H1 (cell line): ENCODE measurements around the gene NME4. TPM values are rescaled to one million over a fixed set of nuclear protein-coding genes. Genes with fewer than 3 reads are reported as not detected.

ENCODE experiments used
- CTCF ChIA-PET: fragments of 300-600 bp; sonication (Branson Sonifier 250); formaldehyde crosslinking; loops from one replicate; lab custom pipeline; 2021; ENCODE audit not compliant: partially characterized antibody; lab: Charles Lee
- POLR2A ChIA-PET: fragments of 300-600 bp; sonication (Branson Sonifier 250); formaldehyde crosslinking; loops from one replicate; lab custom pipeline; 2021; ENCODE audit warnings: inconsistent platforms; ENCODE audit not compliant: partially characterized antibody; lab: Charles Lee
- DNase-seq, 2 experiments: peaks; one replicate each; pipeline versions ENCODE4 v3.0.0 to v3.0.0-alpha.2; 2010 to 2022; ENCODE audit warnings: low spot score in 2 of 2, low read depth in 1 of 2, mixed read lengths in 1 of 2
- FAIRE-seq: peaks from 2 replicates; lab custom pipeline; 2011; peaks lifted over from hg19 to GRCh38; lab: Jason Lieb, UNC
- H2AFZ ChIP-seq: 2 replicates; pipeline ENCODE4 v1.8.1; 2012; ENCODE audit warnings: low read length, inconsistent platforms
- H2AK5ac ChIP-seq: 2 replicates; pipeline ENCODE4 v1.6.1; 2013; ENCODE audit warnings: low read depth, low read length
- H2BK120ac ChIP-seq: replicated peaks from 2 replicates; pipeline ENCODE3; 2013; ENCODE audit warnings: low read depth, low read length, inconsistent platforms
- H2BK12ac ChIP-seq: 2 replicates; pipeline ENCODE4 v1.6.1; 2013; ENCODE audit warnings: low read depth, low read length
- H2BK15ac ChIP-seq: 2 replicates; pipeline ENCODE4 v1.6.1; 2013; ENCODE audit warnings: low read length
- H2BK20ac ChIP-seq: 2 replicates; pipeline ENCODE4 v1.6.1; 2013; ENCODE audit warnings: low read length
- H2BK5ac ChIP-seq: 2 replicates; pipeline ENCODE4 v1.6.1; 2013; ENCODE audit warnings: low read depth, low read length
- H3K14ac ChIP-seq: 2 replicates; pipeline ENCODE4 v1.6.1; 2013; ENCODE audit warnings: inconsistent platforms; ENCODE audit not compliant: insufficient read length
- H3K18ac ChIP-seq: 2 replicates; pipeline ENCODE4 v1.6.1; 2013; ENCODE audit warnings: low read length; ENCODE audit errors: extremely low read depth
- H3K23ac ChIP-seq: 2 replicates; pipeline ENCODE4 v1.6.1; 2013; ENCODE audit warnings: inconsistent platforms; ENCODE audit not compliant: insufficient read length
- H3K23me2 ChIP-seq: 2 replicates; pipeline ENCODE4 v1.6.1; 2013; ENCODE audit warnings: low read depth, low read length
- H3K27ac ChIP-seq: 2 replicates; pipeline ENCODE4 v1.6.1; 2011; ENCODE audit warnings: low read depth, low read length, inconsistent platforms
- H3K27me3 ChIP-seq, 4 experiments: replicated peaks in 1 of 4; 1 replicate in 1 of 4; 2 replicates in 3 of 4; pipeline versions ENCODE4 v1.6.1 to v1.8.1; 2011 to 2013; ENCODE audit warnings: low read length in 3 of 4, mild to moderate bottlenecking in 3 of 4, inconsistent platforms in 2 of 4, mixed read lengths in 2 of 4, moderate library complexity in 1 of 4; ENCODE audit not compliant: control insufficient read depth in 3 of 4, insufficient read depth in 3 of 4; ENCODE audit errors: extremely low read depth in 1 of 4
- H3K36me3 ChIP-seq, 4 experiments: 2 replicates each; pipeline versions ENCODE4 v1.6.1 to v1.8.1; 2011 to 2013; ENCODE audit warnings: mild to moderate bottlenecking in 4 of 4, low read length in 3 of 4, moderate library complexity in 2 of 4, control low read depth in 1 of 4, inconsistent platforms in 1 of 4; ENCODE audit not compliant: insufficient read depth in 4 of 4, control insufficient read depth in 2 of 4
- H3K4ac ChIP-seq: replicated peaks from 2 replicates; pipeline ENCODE3; 2013; ENCODE audit warnings: low read length, low read depth, mixed read lengths, inconsistent platforms; ENCODE audit not compliant: insufficient read length
- H3K4me1 ChIP-seq, 4 experiments: replicated peaks in 1 of 4; 1 replicate in 1 of 4; 2 replicates in 3 of 4; pipeline versions ENCODE4 v1.6.1 to v1.8.1; 2011 to 2013; ENCODE audit warnings: low read length in 3 of 4, inconsistent platforms in 2 of 4, mixed read lengths in 1 of 4; ENCODE audit not compliant: insufficient read depth in 4 of 4, control insufficient read depth in 3 of 4
- H3K4me2 ChIP-seq, 2 experiments: 2 replicates each; pipeline versions ENCODE4 v1.6.1 to v1.8.1; 2011 to 2013; ENCODE audit warnings: low read depth in 2 of 2, low read length in 2 of 2, control low read depth in 1 of 2, inconsistent platforms in 1 of 2, mild to moderate bottlenecking in 1 of 2; ENCODE audit not compliant: insufficient read depth in 1 of 2
- H3K4me3 ChIP-seq, 4 experiments: fragments of 200-600, 300-600 bp in 1 of 4; sonication (generic), shearing (Covaris generic), sonication (Bioruptor Twin) in 1 of 4; 2 replicates each; pipeline versions ENCODE4 v1.5.1 to v1.8.1; 2011 to 2016; ENCODE audit warnings: low read length in 4 of 4, low read depth in 3 of 4, control low read depth in 2 of 4, inconsistent platforms in 2 of 4, mild to moderate bottlenecking in 2 of 4, mixed read lengths in 1 of 4, moderate library complexity in 1 of 4; ENCODE audit not compliant: insufficient read depth in 2 of 4; ENCODE audit errors: extremely low read depth in 1 of 4
- H3K56ac ChIP-seq: replicated peaks from 2 replicates; pipeline ENCODE3; 2013; ENCODE audit warnings: low read depth, mild to moderate bottlenecking, mixed read lengths, low read length, inconsistent platforms; ENCODE audit not compliant: insufficient read length
- H3K79me1 ChIP-seq: 2 replicates; pipeline ENCODE4 v1.6.1; 2013; ENCODE audit warnings: low read depth, low read length, control low read depth
- H3K79me2 ChIP-seq, 2 experiments: 2 replicates each; pipeline versions ENCODE4 v1.6.1 to v1.8.1; 2012 to 2013; ENCODE audit warnings: low read length in 2 of 2, mild to moderate bottlenecking in 2 of 2, inconsistent platforms in 1 of 2; ENCODE audit not compliant: insufficient read depth in 2 of 2, control insufficient read depth in 1 of 2
- H3K9ac ChIP-seq, 4 experiments: replicated peaks in 1 of 4; 1 replicate in 1 of 4; 2 replicates in 3 of 4; pipeline versions ENCODE4 v1.6.1 to v1.8.1; 2011 to 2013; ENCODE audit warnings: low read depth in 3 of 4, low read length in 3 of 4, control low read depth in 2 of 4, mild to moderate bottlenecking in 2 of 4, moderate library complexity in 2 of 4, inconsistent platforms in 1 of 4; ENCODE audit errors: extremely low read depth in 1 of 4
- H3K9me3 ChIP-seq, 2 experiments: 2 replicates each; pipeline versions ENCODE4 v1.6.1 to v1.8.1; 2012 to 2013; ENCODE audit warnings: mild to moderate bottlenecking in 2 of 2, moderate library complexity in 2 of 2, control low read depth in 1 of 2, inconsistent platforms in 1 of 2, low read depth in 1 of 2, low read length in 1 of 2, mixed read lengths in 1 of 2; ENCODE audit not compliant: insufficient read depth in 2 of 2
- H4K20me1 ChIP-seq, 2 experiments: replicated peaks in 1 of 2; 2 replicates each; pipeline versions ENCODE3 to v1.8.1; 2011 to 2013; ENCODE audit warnings: inconsistent platforms in 2 of 2, low read length in 2 of 2, mild to moderate bottlenecking in 1 of 2; ENCODE audit not compliant: insufficient read depth in 2 of 2, control insufficient read depth in 1 of 2
- H4K5ac ChIP-seq: 2 replicates; pipeline ENCODE4 v1.6.1; 2013; ENCODE audit warnings: low read length, low read depth, mixed read lengths, inconsistent platforms; ENCODE audit not compliant: insufficient read length
- H4K8ac ChIP-seq: 2 replicates; pipeline ENCODE4 v1.8.0; 2013; ENCODE audit warnings: mild to moderate bottlenecking, moderate library complexity, low read length, inconsistent platforms; ENCODE audit not compliant: insufficient read depth; ENCODE audit errors: extremely low read depth
- H4K91ac ChIP-seq: replicated peaks from 2 replicates; pipeline ENCODE3; 2013; ENCODE audit warnings: low read length, mixed read lengths, inconsistent platforms; ENCODE audit not compliant: insufficient read length
- CEBPB ChIP-seq: IDR thresholded peaks from 2 replicates; pipeline ENCODE4 v1.6.1; 2012; ENCODE audit warnings: low read depth, low read length
- CREB1 ChIP-seq: IDR thresholded peaks from 2 replicates; pipeline ENCODE4 v1.6.1; 2012; ENCODE audit warnings: inconsistent platforms
- EGR1 ChIP-seq: IDR thresholded peaks from 2 replicates; pipeline ENCODE4 v1.6.1; 2011; ENCODE audit warnings: low read depth, low read length, borderline replicate concordance
- EZH2 ChIP-seq: fragments of 200-600 bp; sonication (generic); IDR thresholded peaks from 2 replicates; pipeline ENCODE4 v1.7.1; 2012; ENCODE audit warnings: low read depth, mild to moderate bottlenecking, moderate library complexity, low read length, inconsistent platforms; ENCODE audit not compliant: severe bottlenecking
- RBBP5 ChIP-seq: IDR thresholded peaks from 2 replicates; pipeline ENCODE4 v1.7.1; 2012; ENCODE audit warnings: low read depth, mild to moderate bottlenecking, inconsistent platforms, low read length, moderate library complexity, borderline replicate concordance
- RFX5 ChIP-seq: IDR thresholded peaks from 2 replicates; pipeline ENCODE4 v1.6.1; 2011; ENCODE audit warnings: low read depth, low read length, improper control_type of control experiment, borderline replicate concordance
- RXRA ChIP-seq: IDR thresholded peaks from 2 replicates; pipeline ENCODE4 v1.6.1; 2011; ENCODE audit warnings: low read depth, mild to moderate bottlenecking, low read length, moderate library complexity; ENCODE audit not compliant: insufficient read depth
- SIRT6 ChIP-seq: IDR thresholded peaks from one replicate; pipeline ENCODE4 v1.7.1; 2012; ENCODE audit warnings: low read length, inconsistent platforms
- SUZ12 ChIP-seq: fragments of 200-600 bp; sonication (generic); IDR thresholded peaks from 2 replicates; pipeline ENCODE4 v1.6.1; 2012; ENCODE audit warnings: mild to moderate bottlenecking, inconsistent platforms, low read length, moderate library complexity, mixed read lengths
- TAF7 ChIP-seq: optimal IDR thresholded peaks from 2 replicates; pipeline ENCODE3; 2011; ENCODE audit warnings: low read depth, mild to moderate bottlenecking, inconsistent platforms, low read length, moderate library complexity, borderline replicate concordance
- TEAD4 ChIP-seq: IDR thresholded peaks from 2 replicates; pipeline ENCODE4 v1.6.1; 2012; ENCODE audit warnings: low read depth, low read length, inconsistent platforms, mixed read lengths
- YY1 ChIP-seq: IDR thresholded peaks from 2 replicates; pipeline ENCODE4 v1.6.1; 2011; ENCODE audit warnings: low read depth, mild to moderate bottlenecking, low read length
- WGBS, 2 experiments: shearing (Covaris generic) in 1 of 2; methylation state at CpG; one replicate each; pipeline versions ENCODE4 v1.1.6 to v1.1.7; 2013 to 2015; ENCODE audit warnings: low lambda C conversion rate in 2 of 2, mixed read lengths in 2 of 2, inconsistent platforms in 1 of 2, low coverage in 1 of 2, missing lambda C conversion rate in 1 of 2; ENCODE audit not compliant: insufficient replicate concordance in 2 of 2, insufficient coverage in 1 of 2, insufficient read length in 1 of 2; ENCODE audit errors: extremely low coverage in 1 of 2, missing lambda C conversion rate in 1 of 2; 5-methylcytosine and 5-hydroxymethylcytosine counted together
- polyA plus RNA-seq, 7 experiments: library from polyadenylated mRNA; depleted of rRNA in 3 of 7; stranded (reverse) in 5 of 7; unstranded in 2 of 7; fragments of >200 nt in 5 of 7; fragments of 200-250 nt in 2 of 7; gene quantifications; 1 replicate in 5 of 7; 2 replicates in 1 of 7; 4 replicates in 1 of 7; pipeline versions ENCODE4 v1.2.1 to v1.2.3, GENCODE V29; 2011 to 2013; ENCODE audit warnings: missing spikeins in 2 of 7, mixed read lengths in 2 of 7
- total RNA-seq: library from RNA; stranded (reverse); fragmentation: NEBNext Ultra II Directional; extraction: Animal tissue kit (Norgen Biotek cat#: 25700); gene quantifications from 2 replicates; pipeline ENCODE4 v1.2.1, GENCODE V29; 2021

NME4 gene
- total and polyA plus RNA-seq, 2 of the 8 experiments (the other 6 are each of a cell fraction or from before 2014, with no cell fraction given) = 408 to 863 TPM

DNA sequence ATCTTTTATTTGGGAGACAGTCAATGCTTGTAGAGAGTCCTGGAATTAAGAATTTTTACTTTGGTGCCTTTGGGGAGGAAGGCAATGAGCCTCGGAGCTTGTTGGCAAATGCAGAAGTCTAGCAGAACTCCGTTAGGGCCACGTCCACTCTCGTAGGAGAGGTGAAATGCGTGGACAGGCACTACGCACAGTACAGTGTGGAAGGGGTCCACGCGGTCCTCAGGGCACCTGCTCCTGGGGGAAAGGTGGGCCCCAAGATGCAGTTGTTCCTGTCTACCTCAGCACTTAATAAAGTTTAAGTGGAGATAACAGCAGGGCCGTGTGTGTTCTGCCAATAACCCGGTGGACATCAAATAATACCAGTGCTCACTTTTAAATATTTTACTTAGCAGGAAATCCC, 30.3 kb downstream of the NME4 start:
- CTCF ChIA-PET = interaction anchor here (0.7 to 2.1 kb wide), 4 partner anchors 9 to 247 kb away, joined by 4 to 6 read pairs (median 4); no protein-coding TSS in a partner anchor
- FAIRE-seq = no peak

More for the DNA sequence above, 30.3 kb downstream of the NME4 start:
- Histone ChIP-seq H3K27me3 (peaks cover 11 to 33% (median 24%) of the 10 kb centered on the region in 4 experiments), H3K27ac (no peak overlapping the region), H3K18ac (no peak overlapping the region), H3K79me1 (peaks cover 4% of the 10 kb centered on the region), H3K9me3 (no peaks in the 10 kb centered on the region), H4K91ac (no peak overlapping the region), H3K36me3 (no peaks in the 10 kb centered on the region), H2BK5ac (no peak overlapping the region), H3K9ac (no peak overlapping the region), H3K4ac (no peak overlapping the region), H3K56ac (no peak overlapping the region), H2BK15ac (no peak overlapping the region), H3K14ac (no peak overlapping the region), H3K23me2 (peaks cover 13% of the 10 kb centered on the region; the same call in 1 of the 2 replicates), H3K23ac (no peak overlapping the region), H2AK5ac (no peak overlapping the region), H3K4me1 (peaks cover 0 to 15% (median 7%) of the 10 kb centered on the region in 4 experiments; a peak in 4 of 7 replicates), H4K20me1 (peaks cover 4 to 18% of the 10 kb centered on the region in 2 experiments), H2BK120ac (no peak overlapping the region), H2BK12ac (no peak overlapping the region), H3K4me2 (peak overlapping the region; percentile 80 to 99), H3K4me3 (peak overlapping the region; percentile 66 to 97 (median 68); a peak in 6 of 8 replicates), H4K5ac (no peak overlapping the region), H2BK20ac (no peak overlapping the region), H2AFZ (no peak overlapping the region), H4K8ac (no peak overlapping the region), H3K79me2 (peaks cover 0 to 36% of the 10 kb centered on the region in 2 experiments; a peak in 2 of 4 replicates)
- WGBS, 2 experiments = 94% methylated on average over 10 of the region's 10 CpGs; no CpG with 5 or more reads in 1 of the 2 experiments
- no peak for TF ChIP-seq SIRT6
- TF ChIP-seq CEBPB = no peak
- TF ChIP-seq TEAD4 = no peak
- no peak for TF ChIP-seq CREB1
- TF ChIP-seq RXRA = no peak
- no peak for TF ChIP-seq YY1
- TF ChIP-seq RBBP5 = no peak
- no peak for TF ChIP-seq EZH2
- TF ChIP-seq RFX5 = no peak
- no peak for TF ChIP-seq EGR1
- TF ChIP-seq SUZ12 = no peak
- TF ChIP-seq TAF7 = no peak
- POLR2A ChIA-PET = interaction anchor here (1.3 to 1.4 kb wide), 2 partner anchors 10 to 34 kb away, joined by 4 to 5 read pairs; no protein-coding TSS in a partner anchor
- no peak for DNase-seq
